GM13977 (cell line): ENCODE measurements around the gene WWOX.

Source experiments
- DNase-seq: peaks from one replicate; pipeline ENCODE4 v3.0.0; 2012; ENCODE audit warnings: low spot score
- CTCF ChIP-seq: IDR thresholded peaks from 2 replicates; pipeline ENCODE4 v1.5.1; 2012; ENCODE audit warnings: mild to moderate bottlenecking, control low read depth; ENCODE audit not compliant: insufficient read depth; ENCODE audit errors: extremely low read depth, missing control alignments
- in situ Hi-C: fragments of 300-500 bp; cut with MboI; formaldehyde crosslinking; loops from one replicate; pipeline ENCODE4 v1.12.0; 2022; ENCODE audit warnings: low sequenced_read_pairs, low pct_unique_long_range_greater_than_20kb, mixed read lengths, inconsistent platforms; ENCODE audit not compliant: unreplicated experiment

Gene WWOX

DNA sequence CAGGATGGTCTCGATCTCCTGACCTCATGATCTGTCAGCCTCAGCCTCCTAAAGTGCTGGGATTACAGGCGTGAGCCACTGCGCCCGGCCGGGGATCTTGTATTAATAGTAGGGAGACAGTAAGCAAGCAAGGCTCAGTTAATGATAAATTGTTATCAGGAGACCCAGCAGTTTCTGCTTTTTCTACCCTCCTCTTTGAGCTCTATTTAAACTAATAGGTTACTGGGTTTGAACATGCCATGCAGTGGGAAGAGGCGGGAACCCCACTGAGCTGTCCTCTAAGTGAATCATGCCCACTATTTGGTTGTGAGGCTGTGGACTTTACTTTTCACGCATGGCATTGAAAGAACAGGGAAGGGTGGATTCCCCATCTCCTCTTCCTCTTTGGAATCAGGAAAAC is 223.9 kb downstream of the WWOX start:
- DNase-seq: no peak
- in situ Hi-C loops: no loop called here

DNA sequence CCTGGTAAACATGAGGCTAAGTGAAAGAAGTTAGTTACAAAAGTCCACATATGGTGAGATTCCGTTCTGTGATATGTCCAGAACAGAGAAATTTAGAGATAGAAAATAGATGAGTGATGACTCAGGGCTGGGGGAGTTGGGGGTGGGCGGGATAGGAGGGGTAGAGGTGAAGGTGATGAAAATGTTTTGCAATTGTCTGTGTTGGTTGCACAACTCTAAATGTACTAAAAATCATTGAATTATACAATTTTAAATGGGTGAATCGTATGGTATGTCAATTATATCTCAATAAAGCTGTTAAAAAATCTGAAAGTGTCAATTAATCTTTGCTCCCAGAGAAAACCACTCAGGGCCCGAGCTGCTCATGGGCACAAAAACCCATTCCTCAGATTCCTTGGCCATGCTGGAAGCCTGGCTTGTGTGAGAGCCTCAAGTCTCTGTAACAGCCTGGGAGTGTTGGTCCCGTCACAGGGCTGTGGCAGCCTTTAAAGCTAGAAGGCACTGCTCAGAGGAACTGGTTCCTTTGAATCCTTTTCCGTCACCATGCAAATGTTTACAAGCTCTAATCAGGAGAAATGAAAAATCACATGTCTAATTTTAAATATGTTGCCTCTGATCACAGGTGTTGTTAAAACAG is 225.3 kb downstream of the WWOX start:
- in situ Hi-C loops: no loop called here
- no peak for TF ChIP-seq CTCF
- no peak for DNase-seq

More for the DNA sequence above, 223.9 kb downstream of the WWOX start:
- no peak for TF ChIP-seq CTCF

DNA sequence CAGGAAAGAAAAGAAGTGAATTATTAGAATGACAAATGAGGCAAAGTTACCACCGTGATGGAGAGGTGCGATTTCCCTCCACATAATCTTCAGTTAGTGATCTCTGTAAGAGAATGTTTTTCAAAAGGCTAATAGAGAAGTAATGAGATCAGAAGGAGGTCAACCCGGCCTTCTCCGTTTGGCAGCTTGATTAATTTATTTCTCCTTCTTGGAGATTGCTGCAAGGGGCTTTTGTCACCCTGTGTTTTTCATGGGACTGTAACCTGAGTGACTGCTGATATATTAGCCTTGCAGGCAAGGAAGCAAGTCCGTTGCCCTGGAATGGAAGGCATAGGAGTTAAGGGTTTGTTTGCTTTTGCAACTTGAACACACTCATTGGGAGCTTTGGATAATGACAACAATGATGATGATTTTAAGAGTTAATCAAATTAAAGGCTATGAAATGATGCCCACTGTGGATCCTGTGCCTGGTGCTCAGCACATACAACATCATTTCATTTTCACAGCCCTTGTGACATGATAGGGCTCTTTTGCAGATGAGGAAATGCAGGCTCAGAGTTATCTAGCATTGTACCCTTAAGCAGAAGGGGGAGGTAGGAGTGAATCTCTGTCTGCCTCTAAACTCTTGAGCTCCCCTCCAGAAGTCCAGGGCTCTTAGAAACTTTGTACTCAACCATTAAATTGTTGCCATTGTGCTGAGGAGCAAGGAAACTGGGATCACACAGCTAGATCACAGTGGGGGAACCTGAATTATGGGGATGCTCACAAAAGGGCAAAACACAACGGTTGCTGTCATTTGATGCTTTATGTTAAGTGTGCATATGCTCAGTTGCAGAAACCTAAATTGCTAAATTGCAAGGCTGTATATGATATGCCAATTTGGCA is 226.3 kb downstream of the WWOX start:
- in situ Hi-C loops: no loop called here
- DNase-seq: no peak
- no peak for TF ChIP-seq CTCF

- TF ChIP-seq CTCF: no peak
- DNase-seq: no peak
- in situ Hi-C loops: no loop called here
Observed at GRCh38 chr16:78326731-78327130, 227.3 kb downstream of the WWOX start.

- in situ Hi-C loops: no loop called here
- no peak for DNase-seq
- TF ChIP-seq CTCF: no peak
Observed at GRCh38 chr16:78331731-78332130, 232.3 kb downstream of the WWOX start.

DNA sequence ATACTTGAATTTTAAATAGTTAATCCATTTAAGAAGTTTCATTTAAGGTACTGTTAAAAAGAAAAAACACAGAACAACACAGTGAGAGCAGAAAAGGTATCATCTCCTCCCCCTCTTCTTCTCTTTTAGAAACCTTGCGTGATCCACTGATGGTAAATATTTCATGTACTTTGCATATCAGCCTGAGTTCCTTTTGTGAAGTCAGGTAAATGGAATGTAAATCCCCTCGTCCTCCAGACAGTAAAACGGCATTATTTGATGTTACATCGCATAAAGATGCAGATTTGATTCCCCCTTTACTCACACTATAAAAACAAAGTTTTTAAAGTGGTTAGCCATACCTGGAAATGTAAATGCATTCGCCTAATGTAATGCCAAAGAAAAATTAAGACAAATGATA is 234.4 kb downstream of the WWOX start:
- in situ Hi-C loops: no loop called here
- TF ChIP-seq CTCF: no peak
- DNase-seq: no peak
